ENCODE data around the gene TMEM26. TPM values are rescaled to one million over a fixed set of nuclear protein-coding genes. Genes with fewer than 3 reads are reported as not detected.

The TMEM26 gene
- total and polyA plus RNA-seq, 5 donors from 2014 or later: not detected

DNA sequence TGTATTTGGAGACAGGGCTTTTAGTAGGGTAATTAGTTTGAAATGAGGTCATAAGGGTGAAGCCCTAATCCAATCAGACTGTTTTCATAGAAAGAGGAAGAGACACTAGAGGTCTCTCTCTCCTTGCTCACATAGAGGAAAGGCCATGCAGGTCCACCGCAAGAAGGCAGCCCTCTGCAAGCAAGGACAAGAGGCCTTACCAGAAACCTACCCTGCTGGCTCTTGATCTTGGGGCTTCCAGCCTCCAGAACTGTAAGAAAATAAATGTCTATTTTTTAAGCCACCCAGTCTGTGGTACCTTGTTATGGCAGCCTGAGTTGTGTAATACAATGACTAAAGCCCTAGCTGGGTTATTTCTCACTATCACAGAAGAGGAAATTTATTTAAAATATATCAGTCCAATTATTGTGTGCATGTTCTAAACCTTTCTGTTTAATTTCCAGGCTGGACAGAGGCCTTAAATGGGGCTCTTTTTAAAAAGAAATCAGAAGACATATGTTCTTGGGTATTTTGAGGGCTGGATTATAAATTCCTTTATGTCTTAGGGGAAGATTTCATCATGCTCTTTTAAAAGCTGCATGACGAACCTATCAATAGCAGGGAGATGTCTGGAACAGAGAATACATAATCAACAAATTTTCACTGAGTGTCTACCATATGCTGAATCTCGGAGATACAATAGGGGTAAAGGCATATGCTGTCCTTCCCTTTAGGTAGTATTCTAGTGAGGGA is 12.9 kb upstream of the TMEM26 start:
- Histone ChIP-seq H3K27ac (ENCODE audit: insufficient read depth, low read length, poor library complexity, severe bottlenecking) (no peak overlapping the region), H3K4me1 (ENCODE audit: control insufficient read depth, insufficient read depth, low read length, poor library complexity, severe bottlenecking) (no peaks in the 10 kb centered on the region), H3K9me3 (ENCODE audit: control insufficient read depth in 2 of 2, low read length in 2 of 2) (no peaks in the 10 kb centered on the region), H3K4me3 (ENCODE audit: low read depth, low read length) (no peak overlapping the region), H3K36me3 (ENCODE audit: control insufficient read depth, insufficient read depth, low read length) (no peaks in the 10 kb centered on the region), H3K27me3 (ENCODE audit: control insufficient read depth, insufficient read depth, low read length) (peaks cover 2% of the 10 kb centered on the region)
- Mint-ChIP-seq H3K9me3 (peaks cover 0 to 4% (median 2%) of the 10 kb centered on the region in 7 donors), H3K4me3 (no peak overlapping the region), H3K27ac (no peak overlapping the region), H3K36me3 (no peaks in the 10 kb centered on the region), H3K4me1 (no peaks in the 10 kb centered on the region), H3K27me3 (peaks cover 11% of the 10 kb centered on the region)
- no peak for ATAC-seq (ENCODE audit: low read depth in 2 of 2)
- no peak for DNase-seq

- DNase-seq (no peak), ATAC-seq (ENCODE audit: low read depth in 2 of 2) (no peak)
- no peaks in the 10 kb centered on the region for H3K36me3 Mint-ChIP-seq
Observed at GRCh38 chr10:61465171-61465496, 12.0 kb upstream of the TMEM26 start.

DNA sequence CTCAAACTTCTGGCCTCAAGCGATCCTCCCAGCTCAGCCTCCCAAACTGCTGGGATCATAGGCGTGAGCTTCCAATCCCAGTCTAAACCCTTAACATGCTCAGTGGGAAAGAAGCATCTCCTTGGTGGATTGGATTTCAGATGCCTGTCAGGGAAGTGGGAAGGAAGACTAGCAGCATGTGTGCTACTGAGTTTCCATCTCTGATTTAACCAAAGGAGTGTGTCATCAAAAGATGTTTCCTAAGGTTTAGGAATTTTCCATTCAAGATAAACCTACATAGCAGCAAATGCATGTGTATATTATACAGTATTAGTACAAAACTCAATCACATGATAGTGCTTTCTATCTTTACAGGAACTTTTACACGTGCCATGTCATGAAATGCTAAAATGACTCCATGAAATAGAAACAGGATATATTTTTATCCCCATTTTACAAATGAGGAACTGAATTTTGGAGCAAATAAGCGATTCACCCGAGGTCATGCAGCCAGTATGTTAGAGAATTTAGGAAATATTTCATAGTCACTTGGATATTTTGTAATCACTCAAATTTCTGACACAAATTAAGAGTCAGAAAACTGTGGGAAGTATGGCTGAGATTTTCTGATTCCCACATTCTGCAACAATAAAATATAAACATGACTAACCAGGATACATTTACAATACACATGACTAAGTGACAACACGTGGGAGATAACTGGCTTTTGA is 11.4 kb upstream of the TMEM26 start:
- Histone ChIP-seq H3K27ac (ENCODE audit: insufficient read depth, low read length, poor library complexity, severe bottlenecking) (no peak overlapping the region), H3K4me1 (ENCODE audit: control insufficient read depth, insufficient read depth, low read length, poor library complexity, severe bottlenecking) (no peaks in the 10 kb centered on the region), H3K9me3 (ENCODE audit: control insufficient read depth in 2 of 2, low read length in 2 of 2) (no peaks in the 10 kb centered on the region), H3K36me3 (ENCODE audit: control insufficient read depth, insufficient read depth, low read length) (no peaks in the 10 kb centered on the region), H3K4me3 (ENCODE audit: low read depth, low read length) (no peak overlapping the region), H3K27me3 (ENCODE audit: control insufficient read depth, insufficient read depth, low read length) (peaks cover 2% of the 10 kb centered on the region)
- peaks cover 0 to 7% (median 2%) of the 10 kb centered on the region in 7 donors for H3K9me3 Mint-ChIP-seq
- no peak overlapping the region for H3K27ac Mint-ChIP-seq
- ATAC-seq (ENCODE audit: low read depth in 2 of 2) (no peak), DNase-seq (no peak)
- no peak overlapping the region for H3K4me3 Mint-ChIP-seq
- H3K27me3 Mint-ChIP-seq: peaks cover 11% of the 10 kb centered on the region
- H3K4me1 Mint-ChIP-seq: no peaks in the 10 kb centered on the region
- no peaks in the 10 kb centered on the region for H3K36me3 Mint-ChIP-seq

More at GRCh38 chr10:61465171-61465496, 12.0 kb upstream of the TMEM26 start:
- Histone ChIP-seq H3K9me3 (ENCODE audit: control insufficient read depth in 2 of 2, low read length in 2 of 2) (no peaks in the 10 kb centered on the region), H3K4me1 (ENCODE audit: control insufficient read depth, insufficient read depth, low read length, poor library complexity, severe bottlenecking) (no peaks in the 10 kb centered on the region), H3K27me3 (ENCODE audit: control insufficient read depth, insufficient read depth, low read length) (peaks cover 2% of the 10 kb centered on the region), H3K27ac (ENCODE audit: insufficient read depth, low read length, poor library complexity, severe bottlenecking) (no peak overlapping the region), H3K4me3 (ENCODE audit: low read depth, low read length) (no peak overlapping the region), H3K36me3 (ENCODE audit: control insufficient read depth, insufficient read depth, low read length) (no peaks in the 10 kb centered on the region)
- Mint-ChIP-seq H3K4me3 (no peak overlapping the region), H3K4me1 (no peaks in the 10 kb centered on the region), H3K27me3 (peaks cover 11% of the 10 kb centered on the region), H3K9me3 (peaks cover 0 to 7% (median 2%) of the 10 kb centered on the region in 7 donors), H3K27ac (no peak overlapping the region)

DNA sequence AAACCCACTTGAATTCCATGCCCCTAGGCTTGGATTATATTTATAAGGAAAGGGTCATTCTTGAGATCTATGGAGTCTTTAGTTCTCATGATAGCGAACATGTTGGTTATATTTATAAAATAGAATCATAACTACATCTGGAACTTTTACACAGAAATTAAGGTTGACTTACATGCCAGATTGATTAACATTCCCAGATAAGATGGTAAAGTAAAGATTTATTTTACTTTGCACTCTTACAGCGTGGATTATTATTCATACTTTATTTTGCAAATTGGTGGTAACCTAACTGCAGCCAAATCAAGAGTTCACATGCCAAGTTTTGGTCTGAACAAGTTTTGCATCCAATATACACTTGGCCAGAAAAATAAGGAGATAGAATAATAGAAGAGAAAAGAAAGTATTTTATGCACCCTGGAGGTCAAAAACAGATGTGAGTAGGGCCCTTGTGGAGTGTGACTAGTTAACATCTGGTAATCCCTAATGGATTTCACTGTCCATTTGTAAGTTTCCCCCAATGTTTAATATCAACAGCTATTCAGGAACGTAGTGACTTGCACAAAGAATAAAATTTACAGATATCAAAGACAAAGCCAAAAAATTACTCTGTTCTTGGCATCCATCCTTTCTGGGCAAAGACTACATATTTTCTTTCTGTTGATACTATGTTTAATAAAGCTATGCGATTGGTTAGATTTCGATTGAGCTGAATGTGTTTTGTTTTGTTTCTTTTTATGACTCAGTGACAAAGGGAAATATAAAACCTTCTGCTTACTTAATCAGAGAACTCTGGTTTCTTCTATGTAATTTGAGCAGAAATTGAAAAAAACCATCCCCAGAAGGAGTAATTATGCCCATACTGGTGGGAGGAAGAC is 10.1 kb upstream of the TMEM26 start:
- no peak for ATAC-seq (ENCODE audit: low read depth in 2 of 2)
- no peaks in the 10 kb centered on the region for H3K36me3 ChIP-seq (ENCODE audit: control insufficient read depth, insufficient read depth, low read length)
- Mint-ChIP-seq H3K9me3 (peaks cover 0 to 7% (median 1%) of the 10 kb centered on the region in 7 donors), H3K27me3 (peaks cover 11% of the 10 kb centered on the region), H3K36me3 (no peaks in the 10 kb centered on the region), H3K4me3 (no peak overlapping the region), H3K27ac (no peak overlapping the region), H3K4me1 (no peaks in the 10 kb centered on the region)
- DNase-seq: no peak
- H3K27ac ChIP-seq (ENCODE audit: insufficient read depth, low read length, poor library complexity, severe bottlenecking): no peak overlapping the region
- H3K9me3 ChIP-seq (ENCODE audit: control insufficient read depth in 2 of 2, low read length in 2 of 2): no peaks in the 10 kb centered on the region
- H3K27me3 ChIP-seq (ENCODE audit: control insufficient read depth, insufficient read depth, low read length): peaks cover 2% of the 10 kb centered on the region
- no peaks in the 10 kb centered on the region for H3K4me1 ChIP-seq (ENCODE audit: control insufficient read depth, insufficient read depth, low read length, poor library complexity, severe bottlenecking)
- H3K4me3 ChIP-seq (ENCODE audit: low read depth, low read length): no peak overlapping the region

- DNase-seq (no peak), ATAC-seq (ENCODE audit: low read depth in 2 of 2) (no peak)
- Mint-ChIP-seq H3K36me3 (no peaks in the 10 kb centered on the region), H3K27ac (no peak overlapping the region), H3K27me3 (peaks cover 13% of the 10 kb centered on the region), H3K9me3 (peaks cover 0 to 7% (median 1%) of the 10 kb centered on the region in 7 donors), H3K4me1 (no peaks in the 10 kb centered on the region), H3K4me3 (no peak overlapping the region)
- no peak overlapping the region for H3K4me3 ChIP-seq (ENCODE audit: low read depth, low read length)
- H3K27me3 ChIP-seq (ENCODE audit: control insufficient read depth, insufficient read depth, low read length): peaks cover 2% of the 10 kb centered on the region
- H3K4me1 ChIP-seq (ENCODE audit: control insufficient read depth, insufficient read depth, low read length, poor library complexity, severe bottlenecking): no peaks in the 10 kb centered on the region
- H3K27ac ChIP-seq (ENCODE audit: insufficient read depth, low read length, poor library complexity, severe bottlenecking): no peak overlapping the region
- H3K36me3 ChIP-seq (ENCODE audit: control insufficient read depth, insufficient read depth, low read length): no peaks in the 10 kb centered on the region
- no peaks in the 10 kb centered on the region for H3K9me3 ChIP-seq (ENCODE audit: control insufficient read depth in 2 of 2, low read length in 2 of 2)
Observed at GRCh38 chr10:61460835-61461234, 7.7 kb upstream of the TMEM26 start.

GRCh38 chr10:61458031-61458430 is 4.8 kb upstream of the TMEM26 start:
- Mint-ChIP-seq H3K27me3 (peaks cover 27% of the 10 kb centered on the region), H3K36me3 (no peaks in the 10 kb centered on the region), H3K4me3 (no peak overlapping the region), H3K4me1 (no peaks in the 10 kb centered on the region), H3K9me3 (peaks cover 0 to 7% (median 1%) of the 10 kb centered on the region in 7 donors), H3K27ac (no peak overlapping the region)
- ATAC-seq (ENCODE audit: low read depth in 2 of 2): no peak
- H3K4me1 ChIP-seq (ENCODE audit: control insufficient read depth, insufficient read depth, low read length, poor library complexity, severe bottlenecking): no peaks in the 10 kb centered on the region
- no peaks in the 10 kb centered on the region for H3K36me3 ChIP-seq (ENCODE audit: control insufficient read depth, insufficient read depth, low read length)
- no peak overlapping the region for H3K4me3 ChIP-seq (ENCODE audit: low read depth, low read length)
- peaks cover 4% of the 10 kb centered on the region for H3K27me3 ChIP-seq (ENCODE audit: control insufficient read depth, insufficient read depth, low read length)
- no peak overlapping the region for H3K27ac ChIP-seq (ENCODE audit: insufficient read depth, low read length, poor library complexity, severe bottlenecking)
- DNase-seq: no peak
- H3K9me3 ChIP-seq (ENCODE audit: control insufficient read depth in 2 of 2, low read length in 2 of 2): no peaks in the 10 kb centered on the region

GRCh38 chr10:61456095-61456789 is 3.1 kb upstream of the TMEM26 start:
- H3K27me3 Mint-ChIP-seq: peaks cover 44% of the 10 kb centered on the region
- no peaks in the 10 kb centered on the region for H3K36me3 ChIP-seq (ENCODE audit: control insufficient read depth, insufficient read depth, low read length)
- no peak overlapping the region for H3K4me3 ChIP-seq (ENCODE audit: low read depth, low read length)
- peaks cover 10% of the 10 kb centered on the region for H3K27me3 ChIP-seq (ENCODE audit: control insufficient read depth, insufficient read depth, low read length)
- H3K9me3 ChIP-seq (ENCODE audit: control insufficient read depth in 2 of 2, low read length in 2 of 2): no peaks in the 10 kb centered on the region
- peaks cover 0 to 5% (median 1%) of the 10 kb centered on the region in 7 donors for H3K9me3 Mint-ChIP-seq
- no peak overlapping the region for H3K27ac Mint-ChIP-seq
- H3K27ac ChIP-seq (ENCODE audit: insufficient read depth, low read length, poor library complexity, severe bottlenecking): no peak overlapping the region
- H3K36me3 Mint-ChIP-seq: no peaks in the 10 kb centered on the region
- peaks cover 0 to 8% (median 0%) of the 10 kb centered on the region in 4 donors for H3K4me1 Mint-ChIP-seq
- ATAC-seq (ENCODE audit: low read depth in 2 of 2): no peak
- no peaks in the 10 kb centered on the region for H3K4me1 ChIP-seq (ENCODE audit: control insufficient read depth, insufficient read depth, low read length, poor library complexity, severe bottlenecking)
- no peak for DNase-seq
- no peak overlapping the region for H3K4me3 Mint-ChIP-seq
